Measurements from ENCODE around the gene SLC4A7.

GRCh38 chr3:27507111-27507510 is 22.9 kb upstream of the SLC4A7 start:
- TF ChIP-seq POLR2A (IDR thresholded peaks at IDR 0.05; ENCODE audit: low read depth, low read length), result no peak
- no peak for TF ChIP-seq TAF1 (IDR thresholded peaks at IDR 0.05; ENCODE audit: low read depth, low read length)
- TF ChIP-seq POLR2AphosphoS5 (IDR thresholded peaks at IDR 0.05; ENCODE audit: low read depth, low read length), result no peak
- no peak for TF ChIP-seq PAX5 (IDR thresholded peaks at IDR 0.05; ENCODE audit: insufficient read depth, low read length, severe bottlenecking)
